Stimulated activated CD4-positive, alpha-beta T cell treated with anti-CD3 and anti-CD28 coated beads, TNF-alpha, amount 100 ng/mL, for 4 hours (primary cell): ENCODE data around the gene METTL3.
"Not testable (repeated sequence)": the region's sequence is repeated elsewhere in the genome, so short reads cannot be mapped to it uniquely, and the experiment has no call there.

Experiments used
- DNase-seq, 3 experiments: peaks; one replicate each; pipeline ENCODE4 v3.0.0-alpha.2; 2020; ENCODE audit warnings: low read depth in 3 of 3

METTL3 gene

GRCh38 chr14:21510735-21511657 is at the start of gene METTL3:
METTL3 (minus strand) TSS chr14:21511340; CDS start chr14:21511223, 117 bp downstream.
- DNase-seq, result peak; percentile 70 to 88 (median 86)

DNA sequence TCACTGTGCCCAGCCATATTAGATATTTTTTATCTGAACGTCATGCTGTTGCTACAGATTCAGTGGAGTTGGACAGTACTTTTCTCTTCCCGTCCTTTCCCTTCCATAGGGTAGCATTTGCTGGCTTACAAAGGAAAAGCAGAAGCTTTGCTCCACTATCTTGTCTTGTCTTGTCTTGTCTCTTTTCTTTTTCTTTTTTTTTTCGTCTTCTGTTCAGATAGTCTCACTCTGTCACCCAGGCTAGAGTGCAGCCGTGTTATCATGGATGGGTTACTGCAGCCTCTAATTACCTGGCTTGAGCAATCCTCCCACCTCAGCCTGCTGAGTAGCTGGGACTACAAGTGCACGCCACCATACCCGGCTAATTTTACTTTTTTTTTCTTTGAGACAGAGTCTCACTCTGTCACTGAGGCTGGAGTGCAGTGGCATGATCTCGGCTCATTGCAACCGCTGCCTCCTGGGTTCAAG is 47.6 kb upstream of the METTL3 start:
- no peak for DNase-seq

DNA sequence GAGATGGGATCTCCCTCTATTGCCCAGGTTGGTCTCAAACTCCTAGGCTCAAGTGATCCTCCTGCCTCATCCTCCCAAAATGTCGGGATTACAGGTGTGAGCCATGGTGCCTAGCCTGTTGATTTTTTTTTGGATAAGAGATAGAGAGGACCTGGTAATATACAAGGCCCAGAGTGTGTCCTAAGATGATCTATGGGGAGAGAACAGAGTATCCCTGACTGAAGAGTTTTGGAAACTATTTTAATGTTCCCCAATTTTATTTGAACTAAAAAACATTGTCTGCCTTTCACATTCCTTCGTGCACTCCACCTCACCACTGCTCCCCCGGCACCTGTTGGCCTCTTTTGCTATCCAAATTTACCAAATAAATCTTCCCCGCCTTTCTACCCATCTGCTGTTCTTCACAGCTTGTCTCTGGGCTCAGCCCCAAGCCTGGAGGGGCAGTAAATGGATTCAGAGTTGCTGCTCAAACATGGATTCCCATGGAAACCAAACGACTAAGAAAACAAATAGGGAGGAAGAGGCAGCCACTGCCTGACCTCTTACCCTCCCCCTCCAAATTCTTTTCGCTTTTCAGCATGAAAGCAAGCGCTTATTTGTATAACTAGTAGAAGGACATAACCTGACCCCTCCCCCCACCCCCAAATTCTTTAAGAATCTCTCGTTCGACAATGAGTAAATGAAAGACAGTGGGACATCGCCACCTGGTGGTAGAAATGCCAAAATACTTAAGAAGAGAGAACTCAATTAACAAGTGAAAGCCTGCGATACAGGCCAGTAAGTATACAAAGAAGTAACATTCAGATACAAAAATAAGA is 46.2 kb upstream of the METTL3 start:
- peak; percentile 34 to 71 (median 36) for DNase-seq

DNA sequence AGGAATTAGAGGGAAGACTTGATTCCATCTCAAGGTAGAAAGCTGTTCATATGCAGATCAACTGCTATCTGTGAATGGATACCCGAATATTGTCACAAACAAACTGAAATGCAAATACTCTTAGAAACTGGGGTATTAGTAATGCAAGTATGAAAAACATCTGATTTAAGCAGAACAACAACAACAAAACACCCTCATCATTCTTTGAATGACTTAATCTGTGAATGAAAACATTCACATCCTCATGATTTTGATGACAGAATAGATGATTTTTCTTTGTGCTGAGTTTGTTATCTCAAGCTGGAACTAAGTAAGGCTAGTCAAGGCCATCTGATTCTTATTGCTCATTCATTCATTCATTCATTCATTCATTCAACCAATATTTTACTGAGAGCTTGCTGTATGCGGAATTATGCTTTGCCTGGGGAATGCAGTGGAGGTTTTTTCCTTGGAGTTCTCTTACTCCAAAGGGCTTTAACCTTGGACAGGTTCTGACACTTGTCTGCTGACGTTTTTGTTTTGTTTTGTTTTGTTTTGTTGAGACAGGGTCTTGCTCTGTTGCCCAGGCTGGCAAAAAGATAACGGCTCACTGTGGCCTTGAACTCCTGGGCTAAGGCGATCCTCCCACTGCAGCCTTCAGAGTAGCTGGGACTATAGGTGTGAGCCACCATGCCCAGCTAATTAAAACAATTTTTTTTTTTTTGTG is 45.4 kb upstream of the METTL3 start:
- DNase-seq, result no peak

GRCh38 chr14:21553266-21553665 is 42.1 kb upstream of the METTL3 start:
- DNase-seq, result no peak

DNA sequence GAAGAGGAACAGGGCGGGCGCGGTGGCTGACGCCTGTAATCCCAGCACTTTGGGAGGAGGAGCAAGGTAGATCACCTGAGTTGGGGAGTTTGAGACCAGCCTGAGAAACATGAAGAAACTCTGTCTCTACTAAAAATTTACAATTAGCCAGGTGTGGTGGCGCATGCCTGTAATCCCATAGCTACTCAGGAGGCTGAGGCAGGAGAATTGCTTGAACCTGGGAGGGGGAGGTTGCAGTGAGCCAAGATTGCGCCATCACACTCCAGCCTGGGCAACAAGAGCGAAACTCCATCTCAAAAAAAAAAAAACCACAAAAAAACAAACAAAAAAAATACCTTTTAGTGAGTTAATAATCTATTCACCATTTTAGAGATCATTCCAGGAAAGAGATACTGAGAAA is 33.4 kb upstream of the METTL3 start:
- DNase-seq, result not testable (repeated sequence)

GRCh38 chr14:21543963-21544362 is 32.8 kb upstream of the METTL3 start:
- DNase-seq, result no peak

GRCh38 chr14:21543521-21543960 is 32.4 kb upstream of the METTL3 start:
- no peak for DNase-seq

DNA sequence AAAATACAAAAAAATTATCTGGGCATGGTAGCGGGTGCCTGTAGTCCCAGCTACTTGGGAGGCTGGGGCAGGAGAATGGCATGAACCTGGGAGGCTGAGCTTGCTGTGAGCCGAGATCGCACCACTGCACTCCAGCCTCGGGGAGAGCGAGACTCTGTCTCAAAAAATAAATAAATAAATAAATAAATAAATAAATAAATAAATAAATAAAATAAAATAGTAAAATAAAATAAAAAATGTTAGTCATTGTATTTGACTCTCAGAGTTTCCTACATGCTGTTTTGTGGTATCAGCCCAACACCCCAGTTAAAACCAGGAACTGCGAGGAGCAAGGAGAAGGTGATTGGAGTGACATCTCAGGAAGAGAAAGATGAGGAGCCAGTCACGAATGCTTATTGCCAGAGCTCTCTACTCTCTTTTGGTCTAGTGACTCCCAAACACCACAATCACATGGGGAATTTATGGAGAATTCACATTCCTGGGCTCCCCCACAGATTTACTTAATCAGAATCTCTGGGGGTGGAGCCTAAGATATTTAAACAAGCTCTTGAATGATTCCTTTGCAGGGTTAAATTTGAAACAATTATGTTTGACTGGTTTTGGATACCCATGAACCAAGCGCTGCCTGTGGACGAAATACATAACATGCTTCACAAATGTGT is 30.4 kb upstream of the METTL3 start:
- no peak for DNase-seq

- no peak for DNase-seq
Observed at GRCh38 chr14:21539189-21539940, 28.2 kb upstream of the METTL3 start.

- no peak for DNase-seq
Observed at GRCh38 chr14:21537090-21537424, 25.9 kb upstream of the METTL3 start.

DNA sequence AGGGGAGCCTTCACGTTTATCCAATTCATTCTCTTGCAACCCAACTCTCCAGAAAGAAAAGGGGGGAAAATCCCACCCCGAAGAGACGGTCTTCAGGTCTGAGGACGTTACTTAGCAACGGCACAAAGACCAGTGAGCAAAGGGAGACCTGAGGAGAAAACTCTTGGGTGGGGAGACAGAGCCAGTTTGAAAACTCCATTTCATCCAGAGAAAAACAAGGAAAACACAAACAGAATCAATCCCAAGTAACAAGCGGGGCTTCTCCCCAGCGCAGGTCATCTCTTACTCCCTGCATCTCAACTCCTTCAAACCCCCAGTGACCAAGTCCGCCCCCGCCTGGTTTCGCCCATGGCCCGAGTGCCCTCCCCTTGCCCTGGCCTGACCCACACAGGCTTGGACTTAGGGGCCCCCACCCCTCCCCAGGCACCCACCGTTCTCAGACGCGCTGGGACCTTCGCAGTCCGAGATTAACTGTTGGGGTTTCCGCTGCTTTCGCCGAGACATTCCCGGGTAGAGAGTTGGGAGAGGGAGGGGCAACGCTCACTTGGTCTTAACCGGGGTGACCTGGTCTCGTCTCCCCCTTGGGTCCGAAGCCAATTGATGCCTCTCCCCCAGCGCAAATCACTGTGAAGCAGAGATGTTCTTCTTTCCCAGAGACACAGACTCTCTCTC is 25.4 kb upstream of the METTL3 start:
- DNase-seq, result no peak

GRCh38 chr14:21535545-21536417 is 24.6 kb upstream of the METTL3 start:
- no peak for DNase-seq

DNA sequence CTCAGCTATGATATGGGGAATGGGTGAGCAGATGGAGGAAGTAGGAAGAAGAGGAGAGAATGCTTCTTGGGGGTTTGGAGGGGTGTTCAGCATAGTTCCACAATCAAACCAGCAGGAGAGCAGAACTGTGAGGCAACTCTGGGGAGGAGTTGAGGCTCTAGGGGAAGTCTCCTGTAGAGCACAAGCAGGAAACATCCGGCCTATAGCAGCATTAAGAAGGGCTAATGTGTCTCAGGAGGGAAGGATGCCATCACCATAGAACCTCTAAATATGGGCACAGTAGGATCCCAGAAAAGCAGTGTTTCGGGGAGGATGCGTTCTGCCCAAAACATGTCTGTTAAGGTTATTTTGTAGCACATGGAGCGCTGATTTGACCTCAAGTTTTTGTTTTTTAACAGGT is 23.4 kb upstream of the METTL3 start:
- no peak for DNase-seq

DNA sequence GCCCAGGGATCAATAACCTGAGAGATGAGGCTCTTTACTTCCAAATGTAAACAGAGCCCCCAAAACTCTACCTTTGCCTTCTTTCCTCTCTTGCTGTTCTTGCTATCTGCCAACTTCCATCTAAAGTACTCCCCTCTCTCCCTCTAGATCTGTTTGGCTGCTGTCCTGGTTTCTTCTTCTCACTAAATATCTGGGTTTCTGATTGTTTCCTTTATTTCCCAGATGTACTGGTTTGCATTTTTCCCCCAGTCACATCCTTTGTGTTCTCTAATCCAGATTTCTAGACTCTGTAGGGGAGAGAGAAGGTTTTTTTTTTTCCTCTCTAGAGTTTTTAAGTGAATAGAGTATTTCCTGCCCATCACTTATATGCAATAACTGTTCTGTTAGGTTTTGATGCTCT is 22.2 kb upstream of the METTL3 start:
- DNase-seq, result no peak

GRCh38 chr14:21529515-21529914 is 18.4 kb upstream of the METTL3 start:
- no peak for DNase-seq

- DNase-seq, result no peak
Observed at GRCh38 chr14:21528381-21529348, 17.5 kb upstream of the METTL3 start.

GRCh38 chr14:21527318-21527679 is 16.2 kb upstream of the METTL3 start:
- no peak for DNase-seq
